ENCODE data around the gene CKS1B. TPM values are rescaled to one million over a fixed set of nuclear protein-coding genes. Genes with fewer than 3 reads are reported as not detected.
A peak's percentile ranks its signal among the peaks of the same experiment; 100 is the strongest.

The CKS1B gene
- 100 to 1,000 TPM; 151 to 162 TPM for total RNA-seq

GRCh38 chr1:154974102-154974807 lies at the start of gene CKS1B:
Gene CKS1B (plus strand): TSS chr1:154974681. CDS start chr1:154974746, 65 bp downstream.
- peaks cover 40% of the 10 kb centered on the region for H3K36me3 Mint-ChIP-seq (ENCODE audit: low read depth)
- DNase-seq, result peak; percentile 97
- peaks cover 45% of the 10 kb centered on the region for H3K4me1 Mint-ChIP-seq
- ChIA-PET POLR2A (interaction anchor here (0.8 to 5.1 kb wide), 29 partner anchors 9 to 369 kb away, joined by 3 to 62 read pairs (median 7); partner anchors contain the start of genes ADAM15, FLAD1, LENEP and PBXIP1), CTCF (interaction anchor here (0.6 to 6.4 kb wide), 15 partner anchors 9 to 305 kb away, joined by 3 to 40 read pairs (median 5); partner anchors contain the start of genes ADAM15, FLAD1, PBXIP1 and PYGO2)
- no peak within 1 kb of the TSS for H3K4me3 Mint-ChIP-seq
- no peaks in the 10 kb centered on the region for H3K9me3 Mint-ChIP-seq
- no peak within 1 kb of the TSS for H3K27ac Mint-ChIP-seq
- H3K27me3 Mint-ChIP-seq, result no peaks in the 10 kb centered on the region

- no peak for DNase-seq
- Mint-ChIP-seq H3K27me3 (no peaks in the 10 kb centered on the region), H3K9me3 (no peaks in the 10 kb centered on the region), H3K36me3 (ENCODE audit: low read depth) (peaks cover 51% of the 10 kb centered on the region), H3K4me3 (no peak overlapping the region), H3K27ac (peak overlapping the region; percentile 67), H3K4me1 (peaks cover 18% of the 10 kb centered on the region)
- CTCF ChIA-PET, result interaction anchor here (0.7 to 1.1 kb wide), 2 partner anchors 10 to 1065 kb away, joined by 3 read pairs; no protein-coding TSS in a partner anchor
- POLR2A ChIA-PET, result interaction anchor here (0.9 to 4.0 kb wide), 4 partner anchors 11 to 180 kb away, joined by 3 to 32 read pairs (median 3); partner anchors contain the start of gene PMVK
Observed at GRCh38 chr1:154925335-154926170, 48.9 kb upstream of the CKS1B start.

- CTCF ChIA-PET, result interaction anchor here (1.1 kb wide), 1 partner anchor 9 kb away, joined by 3 read pairs; no protein-coding TSS in a partner anchor
- H3K4me1 Mint-ChIP-seq, result peaks cover 18% of the 10 kb centered on the region
- no peak for DNase-seq
- no peaks in the 10 kb centered on the region for H3K27me3 Mint-ChIP-seq
- peaks cover 51% of the 10 kb centered on the region for H3K36me3 Mint-ChIP-seq (ENCODE audit: low read depth)
- no peak overlapping the region for H3K4me3 Mint-ChIP-seq
- POLR2A ChIA-PET, result interaction anchor here (1.0 to 4.0 kb wide), 3 partner anchors 11 to 181 kb away, joined by 3 to 32 read pairs (median 3); partner anchors contain the start of gene PMVK
- peak overlapping the region; percentile 67 for H3K27ac Mint-ChIP-seq
- no peaks in the 10 kb centered on the region for H3K9me3 Mint-ChIP-seq
Observed at GRCh38 chr1:154926201-154926600, 48.3 kb upstream of the CKS1B start.

GRCh38 chr1:154931940-154932487 lies 42.5 kb upstream of the CKS1B start:
- CTCF ChIA-PET, result no interaction called here
- H3K27me3 Mint-ChIP-seq, result no peaks in the 10 kb centered on the region
- H3K4me1 Mint-ChIP-seq, result peaks cover 22% of the 10 kb centered on the region
- no peak overlapping the region for H3K27ac Mint-ChIP-seq
- no peak for DNase-seq
- H3K36me3 Mint-ChIP-seq (ENCODE audit: low read depth), result peaks cover 43% of the 10 kb centered on the region
- POLR2A ChIA-PET, result interaction anchor here (1.1 to 1.3 kb wide), 2 partner anchors 10 to 14 kb away, joined by 3 to 4 read pairs; no protein-coding TSS in a partner anchor
- no peak overlapping the region for H3K4me3 Mint-ChIP-seq
- H3K9me3 Mint-ChIP-seq, result no peaks in the 10 kb centered on the region

- CTCF ChIA-PET, result interaction anchor here (0.8 to 1.3 kb wide), 2 partner anchors 20 to 83 kb away, joined by 3 to 9 read pairs; no protein-coding TSS in a partner anchor
- DNase-seq, result no peak
- POLR2A ChIA-PET, result no interaction called here
- H3K4me3 Mint-ChIP-seq, result no peak overlapping the region
- H3K27ac Mint-ChIP-seq, result peak overlapping the region; percentile 23
- H3K27me3 Mint-ChIP-seq, result no peaks in the 10 kb centered on the region
- H3K36me3 Mint-ChIP-seq (ENCODE audit: low read depth), result peaks cover 25% of the 10 kb centered on the region
- H3K4me1 Mint-ChIP-seq, result peaks cover 41% of the 10 kb centered on the region
- H3K9me3 Mint-ChIP-seq, result no peaks in the 10 kb centered on the region
Observed at GRCh38 chr1:154934358-154934948, 40.0 kb upstream of the CKS1B start.

GRCh38 chr1:154935749-154936554 lies 38.5 kb upstream of the CKS1B start:
- CTCF ChIA-PET, result interaction anchor here (0.6 to 2.2 kb wide), 20 partner anchors 10 to 376 kb away, joined by 3 to 12 read pairs (median 4); partner anchors contain the start of genes ADAM15, PBXIP1 and ZBTB7B
- peak overlapping the region; percentile 88 for H3K4me3 Mint-ChIP-seq
- H3K36me3 Mint-ChIP-seq (ENCODE audit: low read depth), result peaks cover 25% of the 10 kb centered on the region

GRCh38 chr1:154936555-154937084 lies 37.9 kb upstream of the CKS1B start, which contains the start of gene PMVK:
Gene PMVK (minus strand): TSS chr1:154936719. CDS start chr1:154936685, 34 bp downstream.
- peaks cover 22% of the 10 kb centered on the region for H3K36me3 Mint-ChIP-seq (ENCODE audit: low read depth)
- ChIA-PET CTCF (interaction anchor here (0.6 to 2.2 kb wide), 20 partner anchors 15 to 457 kb away, joined by 3 to 12 read pairs (median 4); partner anchors contain the start of genes ADAM15, PBXIP1, PYGO2 and ZBTB7B), POLR2A (interaction anchor here (0.6 to 4.0 kb wide), 39 partner anchors 8 to 608 kb away, joined by 3 to 32 read pairs (median 4); partner anchors contain the start of genes ADAM15, ADAR, CHRNB2 and CKS1B)
- H3K27me3 Mint-ChIP-seq, result no peaks in the 10 kb centered on the region
- H3K4me1 Mint-ChIP-seq, result peaks cover 59% of the 10 kb centered on the region
- H3K4me3 Mint-ChIP-seq, result peak within 1 kb of the TSS; percentile 88
- peak within 1 kb of the TSS; percentile 94 for H3K27ac Mint-ChIP-seq
- peak; percentile 96 for DNase-seq
- H3K9me3 Mint-ChIP-seq, result no peaks in the 10 kb centered on the region

More at GRCh38 chr1:154935749-154936554, 38.5 kb upstream of the CKS1B start:
- Mint-ChIP-seq H3K27ac (peak overlapping the region; percentile 94), H3K9me3 (no peaks in the 10 kb centered on the region), H3K4me1 (peaks cover 52% of the 10 kb centered on the region), H3K27me3 (no peaks in the 10 kb centered on the region)
- DNase-seq, result peak; percentile 49
- POLR2A ChIA-PET, result interaction anchor here (0.6 to 4.0 kb wide), 38 partner anchors 8 to 608 kb away, joined by 3 to 32 read pairs (median 4); partner anchors contain the start of genes ADAM15, ADAR, CHRNB2 and CKS1B

GRCh38 chr1:154937085-154937987 lies 37.1 kb upstream of the CKS1B start:
- Mint-ChIP-seq H3K27me3 (no peaks in the 10 kb centered on the region), H3K27ac (peak overlapping the region; percentile 94)

GRCh38 chr1:154937988-154938386 lies 36.5 kb upstream of the CKS1B start:
- ChIA-PET CTCF (interaction anchor here (0.7 to 2.0 kb wide), 5 partner anchors 36 to 458 kb away, joined by 3 to 4 read pairs (median 3); no protein-coding TSS in a partner anchor), POLR2A (interaction anchor here (0.9 to 4.0 kb wide), 11 partner anchors 8 to 378 kb away, joined by 3 to 32 read pairs (median 13); partner anchors contain the start of genes CKS1B, FLAD1 and PYGO2)
- peak overlapping the region; percentile 88 for H3K4me3 Mint-ChIP-seq

More at GRCh38 chr1:154937085-154937987, 37.1 kb upstream of the CKS1B start:
- CTCF ChIA-PET, result interaction anchor here (0.5 to 2.2 kb wide), 19 partner anchors 14 to 458 kb away, joined by 3 to 12 read pairs (median 4); partner anchors contain the start of genes ADAM15, PBXIP1 and PYGO2
- Mint-ChIP-seq H3K36me3 (ENCODE audit: low read depth) (peaks cover 22% of the 10 kb centered on the region), H3K4me3 (peak overlapping the region; percentile 88), H3K4me1 (peaks cover 66% of the 10 kb centered on the region), H3K9me3 (no peaks in the 10 kb centered on the region)
- peak; percentile 91 for DNase-seq
- POLR2A ChIA-PET, result interaction anchor here (0.6 to 4.0 kb wide), 29 partner anchors 7 to 378 kb away, joined by 3 to 32 read pairs (median 4); partner anchors contain the start of genes ADAM15, CKS1B, FLAD1 and KRTCAP2

More at GRCh38 chr1:154937988-154938386, 36.5 kb upstream of the CKS1B start:
- H3K27ac Mint-ChIP-seq, result peak overlapping the region; percentile 94
- H3K36me3 Mint-ChIP-seq (ENCODE audit: low read depth), result peaks cover 19% of the 10 kb centered on the region
- no peaks in the 10 kb centered on the region for H3K27me3 Mint-ChIP-seq
- no peak for DNase-seq
- H3K4me1 Mint-ChIP-seq, result peaks cover 73% of the 10 kb centered on the region
- H3K9me3 Mint-ChIP-seq, result no peaks in the 10 kb centered on the region
